Femur (tissue), 1 donor: ENCODE measurements around the gene TSC1.
"Not testable (repeated sequence)": the region's sequence is repeated elsewhere in the genome, so short reads cannot be mapped to it uniquely, and the experiment has no call there.

Experiments used
- DNase-seq: peaks from one replicate; pipeline ENCODE4 v3.0.0-alpha.2; 2017

Gene TSC1

DNA sequence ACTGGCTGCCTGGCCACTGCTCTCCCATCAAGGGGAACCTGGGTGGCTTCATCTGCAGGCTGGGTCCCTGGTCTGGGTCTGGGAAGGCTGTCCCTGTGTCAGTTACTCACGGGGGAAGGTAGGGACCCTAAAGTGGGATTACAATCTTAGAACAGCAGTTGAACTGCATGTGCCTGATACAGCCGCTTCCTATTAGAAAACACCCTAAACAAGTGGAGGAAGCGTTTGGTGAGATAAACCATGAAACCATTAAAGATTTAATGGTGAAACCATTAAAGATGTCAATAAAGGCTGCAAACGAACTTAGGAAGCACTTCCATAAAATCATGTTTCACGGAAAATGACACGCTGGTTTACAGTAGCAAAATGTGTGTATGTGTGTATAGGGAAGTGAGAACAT lies 31.5 kb upstream of the TSC1 start:
- no peak for DNase-seq

- no peak for DNase-seq
These were observed 29.3 kb upstream of the TSC1 start for GRCh38 chr9:132973713-132974112.

DNA sequence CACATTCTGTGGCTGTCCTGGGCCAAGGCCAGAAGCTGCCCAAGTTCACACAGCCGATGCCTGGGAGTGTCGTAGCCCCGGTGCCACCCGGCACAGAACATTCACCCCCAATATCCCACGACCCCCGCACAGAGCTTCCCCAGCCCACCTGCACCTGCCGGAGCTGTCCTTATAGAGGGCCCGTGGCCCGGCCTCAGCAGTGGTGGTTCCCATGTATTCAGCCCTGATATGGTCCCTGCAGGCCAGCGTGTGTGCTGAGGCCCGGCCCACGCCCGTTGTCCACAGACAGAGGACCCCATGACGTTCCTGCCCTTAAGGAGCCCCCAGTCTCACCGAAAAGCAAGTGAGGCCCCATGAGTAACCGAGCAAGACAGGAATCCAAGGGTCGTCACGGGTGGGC lies 28.8 kb upstream of the TSC1 start:
- no peak for DNase-seq

GRCh38 chr9:132970324-132971062 lies 26.1 kb upstream of the TSC1 start:
- no peak for DNase-seq

DNA sequence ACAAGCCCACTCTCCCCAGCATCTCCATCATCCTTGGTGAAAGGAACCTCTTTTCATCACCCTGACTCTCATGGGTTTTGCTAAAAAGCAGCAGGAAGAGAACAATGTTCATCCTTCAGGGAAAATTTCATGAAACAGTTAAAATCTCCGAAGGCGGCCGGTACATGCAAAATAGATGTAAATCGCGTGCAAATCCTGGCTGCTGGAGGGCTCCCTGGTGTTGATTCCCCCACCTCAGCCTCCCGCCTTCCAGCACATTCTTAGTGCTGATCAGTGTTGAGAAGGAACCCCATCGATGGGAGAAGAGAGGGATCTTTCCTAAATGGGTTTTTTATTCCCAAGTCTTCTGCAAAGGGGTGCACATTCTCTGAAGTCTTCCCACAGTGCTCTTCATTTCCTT lies 25.4 kb upstream of the TSC1 start:
- no peak for DNase-seq

- not testable (repeated sequence) for DNase-seq
These were observed 23.5 kb upstream of the TSC1 start for GRCh38 chr9:132967908-132968307.

DNA sequence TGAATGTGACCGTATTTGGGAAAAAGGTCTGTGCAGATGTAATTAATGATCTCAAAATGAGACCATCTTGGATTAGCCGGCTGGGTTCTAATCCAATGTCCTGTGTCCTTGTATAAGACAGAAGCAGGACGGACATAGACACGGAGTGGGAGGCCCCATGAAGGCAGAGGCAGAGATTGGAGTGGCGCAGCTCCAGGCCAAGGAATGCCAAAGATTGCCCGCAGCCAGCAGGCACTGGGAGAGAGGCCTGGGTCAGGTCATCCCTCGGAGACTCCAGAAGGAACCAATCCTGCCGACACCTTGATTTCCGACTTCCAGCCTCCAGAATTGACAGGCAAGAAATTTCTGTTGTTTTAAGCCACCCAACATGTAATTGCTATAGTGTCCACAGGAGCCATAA lies 21.1 kb upstream of the TSC1 start:
- DNase-seq: no peak

DNA sequence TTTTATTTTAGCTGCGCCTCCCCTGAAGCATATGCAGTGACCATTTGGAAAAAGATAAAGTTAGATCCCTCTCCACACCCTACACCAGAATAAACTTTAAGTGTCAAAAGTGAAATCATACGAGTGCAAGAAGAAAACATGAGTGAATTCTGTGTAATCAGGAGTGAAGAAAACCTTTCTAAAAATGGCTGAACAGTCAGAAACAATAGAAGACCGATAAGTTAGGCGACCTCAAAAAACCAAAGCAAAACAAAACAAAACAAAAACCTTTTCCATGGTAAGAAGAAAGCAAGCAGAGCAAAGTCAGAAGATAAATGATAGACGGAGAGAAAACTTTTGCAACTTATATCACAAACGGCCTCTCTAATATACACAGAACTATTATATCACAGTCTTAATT lies 16.6 kb upstream of the TSC1 start:
- DNase-seq: no peak

GRCh38 chr9:132957805-132958204 lies 13.4 kb upstream of the TSC1 start:
- no peak for DNase-seq

- no peak for DNase-seq
These were observed 11.4 kb upstream of the TSC1 start for GRCh38 chr9:132955768-132956167.

DNA sequence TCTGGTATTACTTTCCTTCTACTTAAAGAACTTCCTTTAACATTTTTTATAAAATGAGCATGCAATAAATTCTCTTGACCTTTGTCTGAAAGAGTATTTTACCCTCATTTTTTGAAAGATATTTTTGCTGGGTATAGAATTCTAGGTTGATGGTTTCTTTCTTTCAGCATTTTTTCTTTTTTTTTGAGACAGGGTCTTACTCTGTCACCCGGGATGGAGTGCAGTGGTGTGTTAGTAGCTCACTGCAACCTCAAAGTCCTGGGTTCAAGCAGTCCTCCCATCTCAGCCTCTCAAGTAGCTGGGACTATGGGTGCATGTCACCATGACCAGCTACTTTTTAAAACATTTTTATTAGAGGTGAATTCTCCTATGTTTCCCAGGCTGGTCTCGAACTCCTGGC lies 10.7 kb upstream of the TSC1 start:
- no peak for DNase-seq

DNA sequence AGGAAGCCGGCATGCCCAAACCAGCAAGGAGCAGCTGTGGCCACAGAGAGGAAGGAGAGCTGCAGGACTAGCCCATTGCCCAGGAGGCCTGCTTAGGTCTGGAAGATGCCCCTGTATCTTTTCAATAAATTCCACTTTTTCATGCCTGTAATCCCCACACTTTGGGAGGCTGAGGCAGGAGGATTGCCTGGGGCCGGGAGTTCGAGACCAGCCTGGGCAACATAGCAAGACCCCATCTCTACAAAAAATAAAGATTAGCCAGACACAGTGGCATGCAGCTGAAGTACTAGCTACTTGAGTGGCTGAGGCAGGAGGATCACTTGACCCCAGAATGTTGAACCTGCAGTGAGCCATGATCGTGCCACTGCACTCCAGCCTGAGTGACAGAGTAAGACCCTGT lies 5.3 kb upstream of the TSC1 start:
- no peak for DNase-seq

DNA sequence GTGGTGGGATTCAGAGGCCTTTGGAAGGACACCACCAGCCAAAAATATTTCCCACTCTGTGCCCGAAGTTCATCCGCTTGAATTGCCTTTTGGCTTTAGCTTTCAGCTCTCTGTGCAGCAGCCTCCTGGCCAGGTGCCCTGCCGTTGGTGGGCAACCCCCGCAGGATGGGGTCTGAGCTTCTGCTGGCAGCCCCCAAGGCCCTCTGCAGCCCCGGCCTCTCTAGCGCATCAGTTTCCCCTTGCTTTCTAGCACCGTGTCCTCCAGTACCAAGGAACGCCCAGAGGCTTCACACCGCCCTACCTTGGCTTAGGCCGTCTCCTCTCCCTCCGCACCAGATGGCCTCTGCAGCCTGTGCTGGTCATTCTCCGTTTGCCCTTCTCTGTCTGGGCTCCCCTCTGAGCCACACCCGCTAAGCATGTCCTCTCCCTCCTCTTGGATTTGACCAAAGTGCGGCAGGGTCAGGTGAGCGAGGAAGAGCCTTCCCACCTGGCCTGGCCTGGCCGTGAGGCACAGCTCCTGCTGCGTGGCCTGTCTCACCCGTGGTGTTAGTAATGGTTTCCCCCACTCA lies 4.2 kb upstream of the TSC1 start:
- DNase-seq: no peak

GRCh38 chr9:132947756-132948155 lies 3.3 kb upstream of the TSC1 start:
- no peak for DNase-seq

- no peak for DNase-seq
These were observed 2.3 kb upstream of the TSC1 start for GRCh38 chr9:132946631-132947295.

DNA sequence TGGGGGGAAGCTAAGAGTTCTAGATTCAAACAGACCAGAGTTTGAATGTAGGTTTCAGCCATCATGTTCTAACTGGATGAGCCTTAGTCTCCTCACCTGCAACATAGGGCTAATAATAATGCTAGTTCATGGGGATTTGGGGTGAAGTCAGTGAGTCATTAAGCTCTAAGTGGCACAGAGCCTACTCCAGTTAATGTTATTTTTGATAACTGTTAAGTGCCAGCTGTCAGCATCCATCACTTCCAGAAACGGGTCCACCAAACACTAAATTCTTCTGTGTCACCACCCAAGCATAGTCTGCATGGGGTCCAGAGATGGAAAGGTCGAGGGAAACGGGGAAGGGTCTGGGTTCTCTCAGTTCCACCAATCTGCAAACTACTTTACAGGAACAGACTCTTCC lies 1.8 kb upstream of the TSC1 start:
- no peak for DNase-seq

DNA sequence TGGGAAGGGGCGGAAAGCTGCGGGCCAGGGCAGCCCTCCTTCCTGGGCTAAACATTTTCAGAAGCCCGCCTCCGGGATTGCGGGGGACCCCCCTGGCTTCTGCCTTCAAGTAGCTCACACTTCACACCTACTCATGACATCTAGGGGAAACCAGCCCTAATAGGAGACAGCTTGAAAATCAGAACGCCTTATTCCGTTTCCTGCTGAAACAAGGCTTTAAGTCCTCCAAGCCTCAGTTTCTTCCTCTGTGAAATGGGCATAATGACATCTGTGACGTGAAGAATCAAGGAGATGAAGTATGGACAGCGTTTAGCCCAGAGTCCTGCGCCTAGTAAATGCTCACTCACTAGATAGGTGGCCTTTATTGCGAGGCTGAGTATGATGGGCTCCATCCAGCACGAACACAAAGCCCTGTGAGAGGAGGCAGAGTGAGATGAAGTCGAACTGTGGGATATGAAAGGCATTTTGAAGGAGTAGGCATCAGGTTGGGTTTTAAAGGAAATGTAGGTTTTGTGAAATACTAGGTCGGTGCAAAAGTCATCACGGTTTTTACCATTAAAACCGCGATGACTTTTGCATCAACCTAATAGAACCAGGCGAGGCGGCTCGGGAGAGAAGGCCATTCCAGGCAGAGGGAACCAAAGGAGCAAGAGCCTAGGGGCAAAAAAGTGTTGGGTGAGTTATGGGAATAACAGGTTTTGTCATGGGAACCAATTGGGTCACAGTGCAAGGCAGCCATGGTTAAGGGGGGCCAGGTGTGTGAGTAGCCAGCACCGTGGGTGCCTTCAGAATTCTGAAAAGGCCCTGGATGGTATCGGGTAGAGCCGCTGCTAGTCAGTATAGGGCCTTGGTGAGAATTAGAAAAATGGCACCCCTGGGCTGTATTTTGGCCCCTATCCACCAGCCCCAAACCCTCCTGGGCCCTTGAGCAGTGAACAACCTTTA lies 1.0 kb upstream of the TSC1 start:
- no peak for DNase-seq

- DNase-seq: no peak
These were observed 644 bp downstream of the TSC1 start for GRCh38 chr9:132943651-132944293.

- DNase-seq: no peak
These were observed 1.8 kb downstream of the TSC1 start for GRCh38 chr9:132942541-132943182.

DNA sequence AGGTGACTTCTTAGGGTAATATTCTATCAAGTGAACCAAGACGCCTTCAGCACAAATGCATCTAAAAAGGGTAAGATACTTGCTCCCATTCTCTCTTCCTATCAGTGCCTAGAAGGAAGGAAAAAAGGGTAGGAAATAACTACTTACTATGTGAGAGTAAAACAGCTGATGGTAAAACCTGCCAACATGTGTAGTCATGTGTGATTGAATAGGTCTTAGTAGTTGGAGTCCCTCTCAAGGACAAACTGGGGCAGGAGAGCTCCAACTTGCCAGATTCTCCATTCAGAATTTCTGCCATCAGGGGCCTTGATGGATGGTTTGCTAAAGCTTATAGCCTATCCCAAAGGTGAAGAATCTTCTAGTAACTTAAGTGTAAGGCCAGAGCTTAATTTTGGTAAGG lies 5.2 kb downstream of the TSC1 start:
- no peak for DNase-seq

DNA sequence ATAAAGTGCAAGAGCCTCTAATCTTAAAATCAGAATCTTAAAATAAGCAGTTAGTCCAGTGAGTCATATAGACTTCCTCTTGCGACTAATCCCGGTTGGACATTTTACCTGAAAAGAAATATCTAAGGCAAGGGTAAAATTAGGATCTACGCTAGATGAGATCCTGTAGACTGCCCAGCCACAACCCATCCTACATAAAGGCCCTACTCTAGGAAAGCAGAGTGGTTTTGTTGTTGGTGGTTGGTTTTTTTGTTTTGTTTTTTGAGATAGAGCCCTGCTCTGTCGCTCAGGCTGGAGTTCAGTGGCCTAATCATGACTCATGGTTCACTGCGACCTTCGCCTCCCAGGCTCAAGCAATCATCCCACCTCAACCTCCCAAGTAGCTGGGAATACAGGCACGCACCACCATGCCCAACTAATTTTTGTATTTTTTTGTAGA lies 6.9 kb downstream of the TSC1 start:
- no peak for DNase-seq

DNA sequence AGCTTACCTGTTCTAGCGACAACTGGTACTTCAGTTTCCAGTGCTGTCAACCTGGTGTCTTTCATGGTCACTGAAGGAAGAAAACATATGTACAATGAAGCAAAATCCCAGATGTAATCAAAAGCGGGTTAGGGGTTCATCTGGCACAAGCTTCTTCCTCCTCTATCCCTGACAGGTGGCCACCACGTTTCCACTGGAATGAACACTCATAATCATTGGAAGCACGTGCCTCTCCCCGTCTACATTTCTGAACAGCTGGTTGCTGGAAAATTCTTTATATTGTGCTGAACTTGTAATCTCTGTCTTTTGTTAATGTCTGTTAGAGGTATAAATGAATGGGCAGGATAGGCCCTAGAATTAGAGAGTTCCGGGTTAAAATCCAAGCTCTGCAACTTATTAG lies 9.4 kb downstream of the TSC1 start:
- no peak for DNase-seq
